Fibroblast of peridontal ligament (primary cell): Measurements from ENCODE around the gene SIRT5.

Experiments used
- DNase-seq: peaks from one replicate; pipeline ENCODE4 v3.0.0-alpha.2; 2010; ENCODE audit errors: extremely low read depth

Gene SIRT5

DNA sequence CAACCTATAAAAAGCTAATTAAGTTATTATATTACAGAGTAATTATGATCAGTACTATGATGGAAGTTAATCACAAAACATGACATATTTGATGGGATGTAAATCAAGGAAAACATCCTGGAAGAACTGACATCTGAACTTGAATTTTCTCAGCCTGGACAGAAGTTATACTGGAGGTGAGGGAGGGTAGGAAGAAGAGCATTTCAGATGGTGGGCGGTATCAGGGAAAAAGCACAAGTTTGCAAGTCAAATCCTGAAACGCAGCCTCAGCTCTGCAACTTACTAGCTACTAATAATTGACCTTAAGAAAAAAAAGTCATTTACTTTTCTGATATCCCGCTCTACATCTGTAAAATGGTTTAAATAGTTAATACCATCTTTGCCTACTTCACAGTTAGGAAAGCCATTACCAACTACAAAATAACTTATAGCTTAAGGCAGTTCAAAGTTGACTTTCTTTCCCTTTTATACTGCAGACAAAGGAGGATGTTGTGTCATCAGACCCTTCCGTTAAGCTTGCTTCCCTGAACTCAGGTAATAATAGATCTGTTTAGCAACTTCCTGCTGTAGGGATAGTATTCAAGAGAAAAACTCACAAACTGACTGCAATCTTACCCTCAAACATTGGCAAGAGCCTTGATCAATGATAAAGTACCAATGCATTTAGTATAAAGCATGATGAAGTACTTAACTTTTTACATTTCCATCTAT is 61.7 kb downstream of the SIRT5 start:
- no peak for DNase-seq

DNA sequence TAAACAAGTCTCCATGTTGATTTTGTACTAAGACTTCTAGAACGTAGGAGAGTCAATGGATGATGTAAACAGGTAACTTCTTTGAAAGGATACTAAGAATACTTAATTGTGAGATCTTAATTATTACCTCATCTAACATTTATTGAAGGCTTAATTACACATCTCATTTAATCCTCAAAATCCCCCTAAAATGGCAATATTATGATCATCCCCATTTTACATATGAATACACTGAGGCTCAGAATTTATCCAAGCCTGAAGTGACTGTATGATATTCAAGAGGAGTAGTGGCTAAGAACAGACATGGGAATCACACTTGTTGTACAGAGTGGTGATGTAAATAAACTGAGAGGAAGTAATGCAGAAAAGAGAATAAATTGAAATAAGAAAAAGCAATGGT is 63.6 kb downstream of the SIRT5 start:
- no peak for DNase-seq

DNA sequence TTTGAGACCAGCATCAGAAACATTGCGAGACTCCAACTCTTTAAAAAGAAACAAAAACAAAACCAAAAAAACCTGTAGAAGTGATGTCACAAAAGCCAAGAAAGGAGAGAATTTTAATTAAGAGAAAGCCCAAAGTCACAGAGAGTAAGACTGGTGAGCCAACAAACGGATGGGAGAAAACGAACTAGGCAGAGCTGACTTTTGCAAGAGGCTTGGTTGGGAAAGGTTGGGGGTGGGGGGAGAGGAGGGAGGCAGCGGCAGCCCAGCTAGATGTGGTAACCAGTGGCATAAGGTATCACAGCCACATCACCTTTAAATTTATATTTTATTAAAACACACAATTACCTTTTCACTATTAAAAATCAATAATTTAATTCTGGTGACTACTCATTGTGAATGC is 64.2 kb downstream of the SIRT5 start:
- DNase-seq = no peak

DNA sequence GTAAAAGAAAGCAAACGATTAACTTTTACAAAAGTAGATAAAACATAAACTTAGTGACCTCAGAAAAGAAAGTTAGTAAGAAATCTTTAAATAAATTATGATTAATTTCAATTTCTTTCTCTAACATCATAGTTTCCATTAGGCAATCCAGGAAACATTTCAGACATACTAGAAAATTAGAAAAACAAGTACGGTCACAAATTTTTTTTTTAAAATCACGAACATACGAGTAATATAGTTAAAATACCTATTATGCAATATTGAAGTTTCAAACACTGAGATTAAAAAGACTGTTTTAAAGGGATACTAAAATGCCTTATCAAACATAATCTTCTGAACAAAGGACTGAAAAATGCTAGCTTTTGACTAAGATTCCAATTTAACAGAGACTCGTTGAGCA is 66.9 kb downstream of the SIRT5 start:
- peak; percentile 49 for DNase-seq

DNA sequence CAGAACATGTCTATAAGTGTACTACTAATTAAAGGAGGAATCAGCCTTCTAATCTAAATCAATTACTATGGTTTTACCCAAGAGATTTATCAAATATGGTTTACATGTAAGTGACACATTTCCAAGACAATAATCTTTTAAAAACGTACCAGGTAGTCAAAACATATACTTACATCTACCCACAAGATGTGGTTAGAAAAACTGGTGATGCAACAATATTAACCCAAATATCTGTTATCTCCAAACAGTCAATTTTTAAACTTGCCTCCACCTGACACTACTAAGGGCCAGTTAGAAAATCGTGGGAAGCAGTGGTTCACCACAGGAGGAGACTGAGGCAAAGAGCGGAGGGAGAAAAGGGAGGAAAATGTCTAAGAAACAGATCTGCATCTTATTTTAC is 68.7 kb downstream of the SIRT5 start:
- no peak for DNase-seq

DNA sequence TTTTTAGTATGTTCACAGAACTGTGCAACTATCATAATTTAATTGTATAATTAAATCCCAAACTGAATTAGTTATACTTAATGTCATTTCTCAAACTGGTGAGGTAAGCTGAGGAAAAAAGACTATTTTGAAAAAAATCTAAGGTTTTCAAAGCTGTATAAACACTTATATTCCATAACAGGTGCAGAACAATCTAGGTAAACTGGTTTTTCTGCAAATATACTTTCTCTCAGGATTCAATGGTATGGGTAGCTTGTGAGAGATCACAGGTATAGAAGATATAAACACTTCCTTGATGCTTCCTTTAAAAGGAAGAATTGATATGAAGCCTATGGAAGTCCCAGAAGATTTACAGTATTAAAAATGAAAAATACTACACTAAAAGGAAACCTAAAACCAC is 74.4 kb downstream of the SIRT5 start:
- DNase-seq = no peak

DNA sequence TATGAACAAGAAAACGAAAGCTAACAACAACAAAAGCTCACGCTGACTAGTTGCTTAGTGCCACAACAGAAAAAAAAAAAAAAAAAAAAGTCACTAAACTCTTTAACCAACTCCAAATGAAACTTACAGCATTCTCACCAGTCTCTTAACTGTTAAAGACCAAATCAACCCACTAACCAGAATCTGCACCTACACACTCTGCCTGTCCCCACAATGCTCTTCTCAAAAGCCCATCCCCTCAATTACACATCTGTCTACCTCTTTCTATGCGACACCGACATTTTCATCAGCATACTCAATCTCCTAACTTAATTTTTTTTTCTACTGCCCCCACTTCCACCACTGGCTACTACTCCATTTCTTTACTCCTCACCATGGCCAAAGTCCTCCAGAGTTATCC is 75.0 kb downstream of the SIRT5 start:
- DNase-seq = no peak

DNA sequence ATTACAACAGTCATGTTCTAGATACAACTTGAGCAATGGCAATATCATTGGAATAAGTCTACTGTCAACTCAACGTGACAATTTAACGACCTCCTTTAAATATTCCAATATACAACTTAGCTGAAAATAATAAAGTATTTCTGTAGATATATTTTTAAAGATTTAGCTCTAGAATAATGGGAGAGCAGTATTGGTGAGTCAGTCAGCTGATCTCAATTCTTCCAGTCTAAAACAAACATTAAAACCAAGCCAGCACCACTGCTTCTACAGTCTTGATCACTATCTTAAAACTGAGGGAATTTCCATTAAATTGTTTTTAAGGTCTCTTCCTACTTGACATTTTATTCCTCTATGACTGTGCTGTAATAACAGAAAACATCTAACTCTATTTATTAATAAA is 78.9 kb downstream of the SIRT5 start:
- peak; percentile 37 for DNase-seq

DNA sequence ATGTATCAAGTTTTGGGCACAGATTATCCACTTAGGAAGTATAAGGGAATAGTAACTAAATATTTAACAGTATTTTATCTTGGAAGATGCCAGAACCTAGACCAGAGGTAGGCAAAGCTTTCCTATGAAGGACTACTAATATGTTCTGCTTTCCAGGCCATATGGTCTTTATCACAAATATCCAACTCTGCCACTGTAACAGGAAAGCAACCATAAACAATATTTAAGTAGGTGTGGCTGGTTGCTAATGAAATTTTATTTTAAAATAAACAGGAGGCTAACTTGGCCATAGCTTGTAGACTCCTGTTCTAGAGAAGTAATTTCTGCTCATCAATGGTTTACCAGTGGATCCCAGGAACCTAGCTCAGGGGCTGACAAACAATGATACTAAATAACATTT is 80.1 kb downstream of the SIRT5 start:
- no peak for DNase-seq

DNA sequence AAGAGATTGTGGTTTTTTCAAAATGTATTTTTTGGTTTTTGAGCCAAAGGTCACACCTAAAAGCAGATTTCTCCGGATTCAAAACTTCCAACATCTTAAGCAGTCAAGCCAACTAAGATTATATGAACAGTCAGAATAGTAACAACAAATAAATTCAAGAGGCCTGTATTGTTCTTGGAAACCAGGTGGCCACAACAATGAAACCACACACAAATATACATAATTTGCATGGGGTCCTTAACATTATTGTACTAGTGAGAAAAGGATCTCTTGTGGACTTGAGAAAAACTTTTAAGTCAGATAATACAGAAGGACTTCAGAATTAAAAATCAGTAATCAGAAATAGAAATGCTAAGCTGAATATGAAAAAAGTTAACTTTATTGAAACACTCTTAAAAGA is 81.3 kb downstream of the SIRT5 start:
- no peak for DNase-seq

DNA sequence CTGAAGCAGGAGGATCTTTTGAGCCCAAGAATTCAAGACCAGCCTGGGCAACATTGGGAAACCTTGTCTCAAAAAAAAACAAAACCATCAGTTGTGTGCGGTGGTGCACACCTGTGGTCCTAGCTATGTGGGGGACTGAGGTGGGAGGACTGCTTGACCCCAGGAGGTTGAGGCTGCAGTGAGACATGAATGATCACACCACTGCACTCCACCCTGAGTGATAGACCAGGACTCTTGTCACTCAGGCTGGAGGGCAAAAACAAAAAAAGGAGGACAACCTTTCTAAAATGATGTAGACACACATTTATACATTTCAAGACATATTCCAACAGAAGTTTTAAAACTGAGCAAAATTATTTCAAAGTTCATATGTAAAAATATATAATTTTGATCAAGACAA is 85.9 kb downstream of the SIRT5 start:
- DNase-seq = no peak

DNA sequence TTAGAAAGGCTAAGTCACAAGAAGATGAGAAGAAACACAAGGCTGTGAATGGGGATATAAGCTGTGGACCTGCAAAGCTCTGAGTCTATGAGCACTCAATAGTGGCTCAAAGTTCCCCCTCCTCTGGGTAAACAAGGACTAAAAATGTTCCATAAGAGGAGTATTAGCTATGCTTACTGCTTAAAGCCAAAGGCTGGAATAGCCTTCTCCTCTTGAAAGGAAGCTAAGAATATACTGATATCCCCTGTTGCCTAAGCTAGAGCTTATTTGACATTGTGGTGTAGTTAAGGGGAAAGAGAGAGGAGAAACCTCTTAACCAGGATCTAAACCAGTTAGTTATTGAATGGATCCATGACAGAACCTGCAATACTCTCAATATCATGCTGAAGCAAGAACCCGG is 86.5 kb downstream of the SIRT5 start:
- DNase-seq = no peak

DNA sequence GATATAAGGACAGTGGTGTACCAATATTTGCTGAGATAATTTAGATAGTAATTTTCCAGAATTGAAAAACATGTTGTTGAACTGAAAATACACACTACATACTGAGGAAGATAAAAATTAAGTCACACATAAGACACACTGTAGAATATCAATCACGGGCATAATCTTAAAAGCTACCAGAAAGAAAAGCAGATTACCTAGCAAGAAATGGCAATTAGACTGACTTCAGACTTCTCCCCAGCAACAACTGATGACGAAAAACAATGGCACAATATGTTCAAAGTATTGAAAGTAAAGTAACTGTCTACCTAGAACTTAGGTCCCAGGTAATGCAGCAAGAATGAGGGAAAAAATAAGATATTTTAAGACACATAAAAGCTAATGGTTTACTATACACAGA is 87.2 kb downstream of the SIRT5 start:
- no peak for DNase-seq

DNA sequence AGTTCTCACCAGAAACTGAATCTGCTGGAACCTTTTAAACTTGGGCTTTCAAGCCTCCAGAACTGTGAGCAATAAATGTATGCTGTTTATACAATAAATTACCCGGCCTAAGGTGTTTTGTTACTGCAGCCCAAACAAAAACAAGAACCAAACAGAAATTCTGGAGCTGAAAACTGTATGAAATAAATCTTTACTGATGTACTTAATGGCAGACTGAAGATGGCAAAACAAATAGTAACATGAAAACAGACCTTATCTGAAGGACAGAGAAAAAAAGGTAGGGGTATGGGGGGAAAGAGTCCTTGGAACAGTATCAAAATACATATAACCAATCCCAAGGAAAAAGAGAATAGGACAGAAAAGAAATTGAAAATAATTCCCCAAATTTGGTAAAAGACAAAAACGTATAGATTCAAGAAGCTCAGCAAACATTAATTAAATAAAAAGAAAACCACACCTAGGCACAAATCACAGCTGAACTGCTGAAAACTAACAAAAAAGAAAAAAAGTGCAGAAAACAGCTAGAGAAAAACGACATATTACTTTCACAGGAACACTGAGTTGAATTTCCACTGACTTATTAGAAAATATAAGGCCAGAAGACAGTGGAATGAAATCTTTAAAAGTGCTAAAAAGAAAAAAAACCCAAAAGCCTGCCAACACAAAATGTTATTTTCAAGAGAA is 88.4 kb downstream of the SIRT5 start:
- no peak for DNase-seq

DNA sequence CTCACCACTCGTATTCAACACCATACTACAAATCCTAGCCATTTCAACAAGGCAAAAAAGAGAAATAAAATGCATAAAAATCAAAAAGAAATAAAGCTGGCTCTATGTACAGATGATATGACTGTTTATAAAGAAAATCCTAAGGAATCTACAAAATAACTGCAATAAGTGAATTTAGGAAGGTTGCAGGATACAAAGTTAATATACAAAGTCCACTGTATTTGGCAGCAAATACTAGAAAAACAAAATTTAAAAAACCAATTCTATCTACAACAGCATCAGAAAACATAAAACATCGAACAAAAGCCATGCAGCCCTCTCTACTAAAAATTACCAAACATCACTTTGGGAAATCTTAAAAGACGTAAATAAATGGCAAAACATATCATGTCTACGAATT is 89.6 kb downstream of the SIRT5 start:
- DNase-seq = no peak
